ENCODE data around the gene CDADC1.

- TF ChIP-seq POLR2AphosphoS5 (IDR thresholded peaks at IDR 0.05; ENCODE audit: low read depth, low read length): no peak
- TF ChIP-seq TAF1 (IDR thresholded peaks at IDR 0.05; ENCODE audit: low read depth, low read length): no peak
- no peak for TF ChIP-seq POLR2A (IDR thresholded peaks at IDR 0.05; ENCODE audit: low read depth, low read length)
- TF ChIP-seq POU2F2 (IDR thresholded peaks at IDR 0.05; ENCODE audit: low read depth, low read length): no peak
- TF ChIP-seq PAX5 (IDR thresholded peaks at IDR 0.05; ENCODE audit: insufficient read depth, low read length, severe bottlenecking): no peak
- TF ChIP-seq SPI1 (IDR thresholded peaks at IDR 0.05; ENCODE audit: low read depth, low read length): no peak
Measured at GRCh38 chr13:49326222-49326917, 78.6 kb downstream of the CDADC1 start.

Data from GM12891 (cell line).